Dendritic cell treated with granulocyte-macrophage colony-stimulating factor and Interleukin-4, amounts not matched to agents 40 ng/mL and 50 ng/mL, for 4 days (primary cell): ENCODE measurements around the gene NRAP.

Experiments
- H3K27ac Mint-ChIP-seq: one replicate; pipeline ENCODE4 v1.8.0; 2022; ENCODE audit warnings: mild to moderate bottlenecking, mixed read lengths
- H3K27me3 Mint-ChIP-seq: one replicate; pipeline ENCODE4 v1.8.0; 2022; ENCODE audit warnings: mild to moderate bottlenecking, mixed read lengths
- H3K36me3 Mint-ChIP-seq: one replicate; pipeline ENCODE4 v1.8.0; 2022; ENCODE audit warnings: low read depth, mixed read lengths
- H3K4me1 Mint-ChIP-seq: one replicate; pipeline ENCODE4 v1.8.0; 2022; ENCODE audit warnings: low read depth, mixed read lengths
- H3K4me3 Mint-ChIP-seq: one replicate; pipeline ENCODE4 v1.8.0; 2022; ENCODE audit warnings: mild to moderate bottlenecking, moderate library complexity, mixed read lengths
- H3K9me3 Mint-ChIP-seq: one replicate; pipeline ENCODE4 v1.8.0; 2022; ENCODE audit warnings: mixed read lengths
- intact Hi-C: fragments of 100-400 bp; cut with micrococcal nuclease; formaldehyde crosslinking; loops from one replicate; pipeline ENCODE4 v1.15.0; 2022

The NRAP gene

DNA sequence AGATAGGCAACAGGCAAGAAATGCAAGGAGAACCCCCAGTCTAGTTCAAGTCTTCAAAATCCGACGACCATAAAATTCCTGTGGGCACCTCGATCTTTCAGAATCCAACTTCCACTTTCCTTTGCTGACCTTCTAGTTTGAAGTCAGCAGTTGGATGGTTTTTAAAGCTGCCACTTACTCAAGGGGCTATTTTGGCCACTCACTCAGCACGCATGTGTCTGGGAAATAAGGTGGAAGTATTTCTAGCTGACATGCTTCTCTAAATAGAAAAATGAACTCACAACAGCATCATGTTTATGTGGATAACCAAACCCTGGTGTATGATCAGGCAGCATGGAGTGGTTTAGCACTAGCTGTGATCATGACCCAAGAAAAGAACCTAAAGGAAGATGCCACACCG lies at the start of gene NRAP:
Gene NRAP, minus strand, starts transcription at position 134 of the 400 bp plus-strand sequence. CDS start 159 bp downstream, outside the sequence.
- Mint-ChIP-seq H3K9me3 (no peaks in the 10 kb centered on the region), H3K36me3 (no peaks in the 10 kb centered on the region), H3K27me3 (no peaks in the 10 kb centered on the region), H3K4me3 (no peak within 1 kb of the TSS), H3K4me1 (peaks cover 6% of the 10 kb centered on the region), H3K27ac (no peak within 1 kb of the TSS)
- intact Hi-C loops = no loop called here

DNA sequence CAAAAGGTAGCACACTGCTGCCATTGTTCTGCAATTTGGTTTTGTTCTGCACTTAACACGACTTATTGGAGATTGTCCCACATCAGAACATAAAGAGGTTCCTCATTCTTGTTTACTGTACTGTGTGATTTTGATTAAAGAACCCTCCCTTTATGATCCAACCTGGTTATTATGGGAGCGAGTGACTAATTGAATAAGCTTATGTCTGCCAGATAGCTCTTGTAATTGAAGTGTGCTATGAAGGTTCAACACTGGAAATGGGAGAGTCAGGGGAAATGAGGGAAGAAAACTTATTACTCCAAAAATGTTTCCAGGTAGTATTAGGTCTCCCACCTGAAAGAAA lies 49.8 kb upstream of the NRAP start:
- Mint-ChIP-seq H3K36me3 (peaks cover 21% of the 10 kb centered on the region), H3K27ac (no peak overlapping the region), H3K4me1 (peaks cover 22% of the 10 kb centered on the region), H3K4me3 (no peak overlapping the region), H3K27me3 (peaks cover 20% of the 10 kb centered on the region), H3K9me3 (no peaks in the 10 kb centered on the region)
- intact Hi-C loops = no loop called here

GRCh38 chr10:113712755-113713639 lies 49.2 kb upstream of the NRAP start:
- intact Hi-C loops = no loop called here
- peaks cover 17% of the 10 kb centered on the region for H3K27me3 Mint-ChIP-seq
- H3K36me3 Mint-ChIP-seq = peaks cover 21% of the 10 kb centered on the region
- peaks cover 22% of the 10 kb centered on the region for H3K4me1 Mint-ChIP-seq
- no peak overlapping the region for H3K4me3 Mint-ChIP-seq
- H3K27ac Mint-ChIP-seq = no peak overlapping the region
- H3K9me3 Mint-ChIP-seq = no peaks in the 10 kb centered on the region

GRCh38 chr10:113712024-113712423 lies 48.2 kb upstream of the NRAP start:
- peaks cover 25% of the 10 kb centered on the region for H3K4me1 Mint-ChIP-seq
- intact Hi-C loops = no loop called here
- H3K4me3 Mint-ChIP-seq = no peak overlapping the region

DNA sequence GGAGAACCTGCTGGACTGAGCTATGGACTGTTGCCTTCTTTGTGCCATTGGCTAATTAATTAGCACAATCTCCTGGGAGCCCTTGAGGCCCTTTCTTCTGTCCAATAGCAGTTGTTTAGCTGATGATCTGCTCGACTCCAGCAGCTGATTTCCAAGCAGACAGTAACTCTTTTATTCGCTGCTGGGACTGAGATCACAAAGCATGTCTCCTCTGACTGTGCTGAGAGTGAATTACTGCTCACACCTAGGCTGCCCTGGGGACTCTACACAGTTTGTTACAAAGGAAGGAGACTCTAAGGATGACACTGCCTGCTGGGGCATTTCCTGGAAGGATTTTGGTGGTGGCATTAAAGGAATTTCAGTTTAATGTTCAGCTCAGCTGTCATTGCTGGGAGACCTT lies 47.3 kb upstream of the NRAP start:
- intact Hi-C loops = no loop called here
- Mint-ChIP-seq H3K27ac (no peak overlapping the region), H3K4me3 (no peak overlapping the region), H3K36me3 (peaks cover 21% of the 10 kb centered on the region), H3K27me3 (peaks cover 17% of the 10 kb centered on the region), H3K9me3 (no peaks in the 10 kb centered on the region), H3K4me1 (peaks cover 22% of the 10 kb centered on the region)

More at GRCh38 chr10:113712024-113712423, 48.2 kb upstream of the NRAP start:
- H3K27ac Mint-ChIP-seq = no peak overlapping the region
- H3K36me3 Mint-ChIP-seq = peaks cover 21% of the 10 kb centered on the region
- no peaks in the 10 kb centered on the region for H3K9me3 Mint-ChIP-seq
- peaks cover 17% of the 10 kb centered on the region for H3K27me3 Mint-ChIP-seq

GRCh38 chr10:113709221-113709838 lies 45.5 kb upstream of the NRAP start:
- H3K36me3 Mint-ChIP-seq = peaks cover 15% of the 10 kb centered on the region
- intact Hi-C loops = loop anchor here (5.0 kb wide), 1 partner anchor 393 kb away; no protein-coding TSS in a partner anchor
- H3K4me1 Mint-ChIP-seq = peaks cover 11% of the 10 kb centered on the region
- H3K4me3 Mint-ChIP-seq = no peak overlapping the region
- H3K9me3 Mint-ChIP-seq = no peaks in the 10 kb centered on the region
- H3K27ac Mint-ChIP-seq = no peak overlapping the region
- peaks cover 7% of the 10 kb centered on the region for H3K27me3 Mint-ChIP-seq

GRCh38 chr10:113708640-113709039 lies 44.8 kb upstream of the NRAP start:
- Mint-ChIP-seq H3K9me3 (no peaks in the 10 kb centered on the region), H3K27me3 (peaks cover 3% of the 10 kb centered on the region), H3K36me3 (peaks cover 15% of the 10 kb centered on the region), H3K4me1 (peaks cover 11% of the 10 kb centered on the region), H3K4me3 (no peak overlapping the region), H3K27ac (no peak overlapping the region)
- intact Hi-C loops = loop anchor here (5.0 kb wide), 1 partner anchor 394 kb away; no protein-coding TSS in a partner anchor

DNA sequence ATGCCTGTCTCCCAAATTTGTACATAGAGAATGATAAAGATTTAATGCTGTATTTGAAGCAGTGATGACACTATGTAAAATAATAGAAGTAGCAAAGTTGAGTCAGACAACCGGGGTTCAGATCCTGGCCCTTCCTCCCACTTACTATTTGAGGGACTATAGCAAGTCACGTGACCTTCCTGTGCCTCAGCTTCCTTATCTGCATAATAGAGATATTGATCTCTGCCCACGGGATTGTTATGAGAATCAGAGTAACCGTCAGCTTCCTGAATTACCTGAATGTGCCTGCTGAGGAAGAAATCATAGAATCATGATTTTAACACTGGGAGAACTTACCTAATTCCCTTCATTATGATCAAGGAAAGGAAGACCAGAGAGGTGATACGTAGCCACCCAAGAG lies 42.8 kb upstream of the NRAP start:
- H3K4me1 Mint-ChIP-seq = peaks cover 11% of the 10 kb centered on the region
- H3K9me3 Mint-ChIP-seq = no peaks in the 10 kb centered on the region
- intact Hi-C loops = loop anchor here (5.0 kb wide), 1 partner anchor 396 kb away; no protein-coding TSS in a partner anchor
- no peak overlapping the region for H3K27ac Mint-ChIP-seq
- H3K27me3 Mint-ChIP-seq = no peaks in the 10 kb centered on the region
- H3K4me3 Mint-ChIP-seq = no peak overlapping the region
- peaks cover 11% of the 10 kb centered on the region for H3K36me3 Mint-ChIP-seq

GRCh38 chr10:113705344-113705652 lies 41.5 kb upstream of the NRAP start:
- no peak overlapping the region for H3K27ac Mint-ChIP-seq
- peaks cover 11% of the 10 kb centered on the region for H3K4me1 Mint-ChIP-seq
- H3K36me3 Mint-ChIP-seq = peaks cover 16% of the 10 kb centered on the region
- H3K27me3 Mint-ChIP-seq = no peaks in the 10 kb centered on the region
- H3K4me3 Mint-ChIP-seq = no peak overlapping the region
- no peaks in the 10 kb centered on the region for H3K9me3 Mint-ChIP-seq
- intact Hi-C loops = loop anchor here (5.0 kb wide), 1 partner anchor 397 kb away; no protein-coding TSS in a partner anchor

- peaks cover 11% of the 10 kb centered on the region for H3K4me1 Mint-ChIP-seq
- no peak overlapping the region for H3K4me3 Mint-ChIP-seq
- H3K27me3 Mint-ChIP-seq = no peaks in the 10 kb centered on the region
- intact Hi-C loops = loop anchor here (5.0 kb wide), 1 partner anchor 398 kb away; no protein-coding TSS in a partner anchor
- no peak overlapping the region for H3K27ac Mint-ChIP-seq
- peaks cover 18% of the 10 kb centered on the region for H3K36me3 Mint-ChIP-seq
- no peaks in the 10 kb centered on the region for H3K9me3 Mint-ChIP-seq
Measured at GRCh38 chr10:113704637-113705343, 40.9 kb upstream of the NRAP start.

GRCh38 chr10:113697595-113697994 lies 33.8 kb upstream of the NRAP start:
- H3K9me3 Mint-ChIP-seq = peaks cover 17% of the 10 kb centered on the region
- H3K4me3 Mint-ChIP-seq = no peak overlapping the region
- H3K4me1 Mint-ChIP-seq = peaks cover 23% of the 10 kb centered on the region
- H3K27me3 Mint-ChIP-seq = no peaks in the 10 kb centered on the region
- peaks cover 50% of the 10 kb centered on the region for H3K36me3 Mint-ChIP-seq
- no peak overlapping the region for H3K27ac Mint-ChIP-seq
- intact Hi-C loops = no loop called here

GRCh38 chr10:113695691-113696090 lies 31.9 kb upstream of the NRAP start:
- H3K27me3 Mint-ChIP-seq = no peaks in the 10 kb centered on the region
- H3K4me1 Mint-ChIP-seq = peaks cover 23% of the 10 kb centered on the region
- no peak overlapping the region for H3K4me3 Mint-ChIP-seq
- H3K36me3 Mint-ChIP-seq = peaks cover 57% of the 10 kb centered on the region
- intact Hi-C loops = loop anchor here (2.0 kb wide), 1 partner anchor 15 kb away; no protein-coding TSS in a partner anchor
- peak overlapping the region; percentile 47 for H3K27ac Mint-ChIP-seq
- peaks cover 29% of the 10 kb centered on the region for H3K9me3 Mint-ChIP-seq

GRCh38 chr10:113693348-113693747 lies 29.5 kb upstream of the NRAP start:
- H3K36me3 Mint-ChIP-seq = peaks cover 42% of the 10 kb centered on the region
- intact Hi-C loops = no loop called here
- H3K4me3 Mint-ChIP-seq = no peak overlapping the region
- H3K27me3 Mint-ChIP-seq = no peaks in the 10 kb centered on the region
- peaks cover 33% of the 10 kb centered on the region for H3K9me3 Mint-ChIP-seq
- peaks cover 35% of the 10 kb centered on the region for H3K4me1 Mint-ChIP-seq
- H3K27ac Mint-ChIP-seq = no peak overlapping the region

- peaks cover 44% of the 10 kb centered on the region for H3K9me3 Mint-ChIP-seq
- H3K27me3 Mint-ChIP-seq = no peaks in the 10 kb centered on the region
- H3K27ac Mint-ChIP-seq = no peak overlapping the region
- intact Hi-C loops = no loop called here
- H3K4me3 Mint-ChIP-seq = no peak overlapping the region
- peaks cover 35% of the 10 kb centered on the region for H3K4me1 Mint-ChIP-seq
- peaks cover 43% of the 10 kb centered on the region for H3K36me3 Mint-ChIP-seq
Measured at GRCh38 chr10:113692271-113692670, 28.4 kb upstream of the NRAP start.
